Amniotic epithelial cell (primary cell): ENCODE measurements around the gene OR11A1.

Source experiments
- DNase-seq: peaks from one replicate; pipeline ENCODE4 v3.0.0-alpha.2; 2010; ENCODE audit warnings: low read depth

OR11A1 gene

GRCh38 chr6:29388533-29388932 lies 68.3 kb downstream of the OR11A1 start:
- DNase-seq: no peak

DNA sequence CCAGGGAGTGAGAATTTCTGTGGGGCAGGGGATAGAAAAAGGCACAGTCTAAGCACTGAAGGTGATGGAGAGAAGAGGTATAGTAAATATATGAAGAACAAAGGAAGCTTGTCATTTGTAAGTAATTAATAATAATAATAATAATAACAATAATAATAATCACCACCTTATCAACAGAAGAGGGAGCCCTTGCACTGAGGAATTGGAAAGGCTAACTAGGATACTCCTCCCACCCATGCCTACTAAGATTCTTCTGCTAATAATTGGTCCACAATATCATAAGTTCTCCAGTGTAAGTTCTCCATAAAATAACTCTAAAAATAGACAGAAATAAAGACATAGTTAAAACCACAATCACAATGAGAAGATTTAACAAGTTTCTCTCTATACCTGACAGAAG lies 80.9 kb downstream of the OR11A1 start:
- no peak for DNase-seq
